IPS-18a (cell line): ENCODE results near the gene RAB11FIP3.
A peak's percentile ranks its signal among the peaks of the same experiment; 100 is the strongest.

Experiments used
- H3K27ac ChIP-seq: one replicate; pipeline ENCODE4 v1.5.1; 2013; ENCODE audit warnings: low read length
- H3K27me3 ChIP-seq: one replicate; pipeline ENCODE4 v1.6.1; 2013; ENCODE audit warnings: mild to moderate bottlenecking, low read length; ENCODE audit not compliant: control insufficient read depth, insufficient read depth
- H3K36me3 ChIP-seq: one replicate; pipeline ENCODE4 v1.6.1; 2013; ENCODE audit warnings: low read depth, low read length; ENCODE audit not compliant: control insufficient read depth
- H3K4me1 ChIP-seq: one replicate; pipeline ENCODE4 v1.6.1; 2013; ENCODE audit warnings: low read depth, low read length; ENCODE audit not compliant: control insufficient read depth
- H3K4me3 ChIP-seq: one replicate; pipeline ENCODE4 v1.5.1; 2013; ENCODE audit warnings: low read length
- H3K9ac ChIP-seq: one replicate; pipeline ENCODE4 v1.6.1; 2013; ENCODE audit warnings: mild to moderate bottlenecking, low read length, moderate library complexity
- H3K9me3 ChIP-seq: one replicate; pipeline ENCODE4 v1.6.1; 2013; ENCODE audit warnings: low read depth, low read length; ENCODE audit not compliant: control insufficient read depth

RAB11FIP3 gene

DNA sequence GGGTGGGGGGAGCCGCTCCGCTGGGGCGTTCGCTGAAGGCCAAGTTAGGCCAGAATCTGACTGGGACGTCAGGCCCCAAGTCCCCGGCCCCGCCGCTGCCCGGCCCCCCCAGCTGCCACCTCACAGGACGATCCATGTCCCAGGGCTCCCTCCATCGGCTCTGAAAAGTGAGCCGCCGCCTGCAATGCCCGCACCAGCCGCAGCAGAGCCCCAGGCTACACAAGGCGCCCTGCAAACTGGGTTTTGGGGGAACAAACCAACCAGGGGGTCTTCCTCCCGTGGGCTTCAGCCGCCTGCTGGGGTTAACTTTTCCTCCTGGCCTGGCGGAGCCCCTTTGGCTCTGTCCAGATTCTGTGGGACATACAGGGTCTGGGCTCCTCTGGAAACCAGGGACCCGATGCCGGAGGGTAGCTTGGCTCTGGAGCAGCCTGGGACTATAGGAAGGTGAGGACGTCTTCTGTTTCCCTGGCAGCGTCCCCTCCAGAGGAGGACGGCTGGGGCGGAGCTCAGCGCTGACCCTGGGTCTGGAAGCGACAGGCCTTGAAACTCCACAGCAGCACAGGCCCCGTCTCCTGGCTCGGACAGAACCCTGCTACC is 27.6 kb upstream of the RAB11FIP3 start:
- Histone ChIP-seq H3K9me3 (no peaks in the 10 kb centered on the region), H3K27ac (no peak overlapping the region), H3K4me3 (peak overlapping the region; percentile 52), H3K9ac (no peak overlapping the region), H3K36me3 (peaks cover 15% of the 10 kb centered on the region), H3K4me1 (peaks cover 11% of the 10 kb centered on the region), H3K27me3 (no peaks in the 10 kb centered on the region)

DNA sequence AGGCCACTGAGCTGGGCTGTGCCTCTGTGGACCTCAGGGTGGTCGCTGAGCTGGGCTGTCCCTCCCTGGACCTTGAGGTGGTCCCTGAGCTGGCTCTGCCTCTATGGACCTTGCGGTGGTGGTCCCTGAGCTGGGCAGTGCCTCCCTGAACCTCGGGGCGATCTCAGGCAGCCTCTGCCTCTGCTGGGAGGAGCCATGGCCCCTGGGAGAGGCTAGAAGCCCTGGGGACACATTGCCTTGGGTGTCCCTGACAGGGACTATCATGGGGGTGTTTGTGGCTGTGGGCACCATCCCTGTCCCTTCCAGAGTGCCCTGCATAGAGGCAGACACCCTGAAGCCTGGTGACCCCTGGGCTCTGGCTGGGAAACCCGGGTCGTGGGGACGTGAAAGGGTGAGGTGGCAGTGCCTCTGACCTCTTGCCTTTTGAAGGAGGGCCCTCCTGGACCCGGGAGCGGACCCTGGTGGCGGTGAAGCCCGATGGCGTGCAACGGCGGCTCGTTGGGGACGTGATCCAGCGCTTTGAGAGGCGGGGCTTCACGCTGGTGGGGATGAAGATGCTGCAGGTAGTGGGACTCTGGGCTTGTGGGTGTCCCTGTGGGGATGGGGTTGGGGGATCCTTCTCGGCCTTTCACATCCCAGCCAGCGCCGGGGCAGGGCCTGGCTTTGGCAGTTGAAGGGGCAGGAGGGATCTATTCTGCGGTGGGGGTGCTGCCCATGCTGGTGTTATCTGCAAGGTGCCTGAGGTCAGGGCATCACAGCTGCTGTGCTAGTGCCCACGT is 26.7 kb upstream of the RAB11FIP3 start:
- no peaks in the 10 kb centered on the region for H3K9me3 ChIP-seq
- H3K27ac ChIP-seq, result no peak overlapping the region
- peaks cover 15% of the 10 kb centered on the region for H3K36me3 ChIP-seq
- peaks cover 11% of the 10 kb centered on the region for H3K4me1 ChIP-seq
- H3K27me3 ChIP-seq, result no peaks in the 10 kb centered on the region
- no peak overlapping the region for H3K9ac ChIP-seq
- no peak overlapping the region for H3K4me3 ChIP-seq

DNA sequence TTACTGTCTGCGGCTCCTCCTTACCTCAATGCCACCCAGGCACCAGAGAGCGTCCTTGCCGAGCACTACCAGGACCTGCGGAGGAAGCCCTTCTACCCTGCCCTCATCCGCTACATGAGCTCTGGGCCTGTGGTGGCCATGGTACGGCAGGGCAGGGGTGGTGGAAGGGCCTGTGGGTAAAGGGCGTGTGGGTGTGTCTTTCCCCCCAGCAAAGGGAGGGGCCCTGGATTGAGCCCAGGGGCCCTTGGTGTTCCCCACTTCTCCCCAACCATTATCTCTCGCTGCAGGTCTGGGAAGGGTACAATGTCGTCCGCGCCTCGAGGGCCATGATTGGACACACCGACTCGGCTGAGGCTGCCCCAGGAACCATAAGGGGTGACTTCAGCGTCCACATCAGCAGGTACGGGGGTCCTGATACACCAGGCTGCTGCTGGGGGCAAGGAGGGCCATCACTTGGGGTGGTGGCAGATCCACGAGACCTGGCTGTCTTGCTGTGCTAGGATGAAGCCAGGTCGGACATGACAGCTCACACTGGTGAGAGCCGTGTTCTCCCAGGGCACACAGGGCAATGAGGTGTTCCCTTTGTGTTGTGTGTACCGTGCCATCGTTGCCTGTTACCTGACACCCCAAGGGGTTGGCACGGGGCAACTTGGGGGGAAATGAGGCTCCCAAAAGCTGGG is 26.0 kb upstream of the RAB11FIP3 start:
- no peaks in the 10 kb centered on the region for H3K27me3 ChIP-seq
- H3K9me3 ChIP-seq, result no peaks in the 10 kb centered on the region
- H3K9ac ChIP-seq, result no peak overlapping the region
- no peak overlapping the region for H3K4me3 ChIP-seq
- H3K27ac ChIP-seq, result no peak overlapping the region
- peaks cover 11% of the 10 kb centered on the region for H3K4me1 ChIP-seq
- peaks cover 15% of the 10 kb centered on the region for H3K36me3 ChIP-seq

DNA sequence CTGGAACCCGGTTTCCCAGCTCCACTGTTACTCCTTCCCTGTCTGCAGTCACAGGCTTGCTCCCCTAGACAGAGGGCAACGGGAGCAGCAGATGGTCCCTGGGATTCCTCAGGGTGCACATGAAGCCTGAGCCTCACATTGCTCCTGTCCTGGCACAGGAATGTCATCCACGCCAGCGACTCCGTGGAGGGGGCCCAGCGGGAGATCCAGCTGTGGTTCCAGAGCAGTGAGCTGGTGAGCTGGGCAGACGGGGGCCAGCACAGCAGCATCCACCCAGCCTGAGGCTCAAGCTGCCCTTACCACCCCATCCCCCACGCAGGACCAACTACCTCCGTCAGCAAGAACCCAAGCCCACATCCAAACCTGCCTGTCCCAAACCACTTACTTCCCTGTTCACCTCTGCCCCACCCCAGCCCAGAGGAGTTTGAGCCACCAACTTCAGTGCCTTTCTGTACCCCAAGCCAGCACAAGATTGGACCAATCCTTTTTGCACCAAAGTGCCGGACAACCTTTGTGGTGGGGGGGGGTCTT is 25.3 kb upstream of the RAB11FIP3 start:
- Histone ChIP-seq H3K9me3 (no peaks in the 10 kb centered on the region), H3K27me3 (no peaks in the 10 kb centered on the region), H3K27ac (no peak overlapping the region), H3K36me3 (peaks cover 15% of the 10 kb centered on the region), H3K9ac (no peak overlapping the region), H3K4me3 (no peak overlapping the region), H3K4me1 (peaks cover 11% of the 10 kb centered on the region)

DNA sequence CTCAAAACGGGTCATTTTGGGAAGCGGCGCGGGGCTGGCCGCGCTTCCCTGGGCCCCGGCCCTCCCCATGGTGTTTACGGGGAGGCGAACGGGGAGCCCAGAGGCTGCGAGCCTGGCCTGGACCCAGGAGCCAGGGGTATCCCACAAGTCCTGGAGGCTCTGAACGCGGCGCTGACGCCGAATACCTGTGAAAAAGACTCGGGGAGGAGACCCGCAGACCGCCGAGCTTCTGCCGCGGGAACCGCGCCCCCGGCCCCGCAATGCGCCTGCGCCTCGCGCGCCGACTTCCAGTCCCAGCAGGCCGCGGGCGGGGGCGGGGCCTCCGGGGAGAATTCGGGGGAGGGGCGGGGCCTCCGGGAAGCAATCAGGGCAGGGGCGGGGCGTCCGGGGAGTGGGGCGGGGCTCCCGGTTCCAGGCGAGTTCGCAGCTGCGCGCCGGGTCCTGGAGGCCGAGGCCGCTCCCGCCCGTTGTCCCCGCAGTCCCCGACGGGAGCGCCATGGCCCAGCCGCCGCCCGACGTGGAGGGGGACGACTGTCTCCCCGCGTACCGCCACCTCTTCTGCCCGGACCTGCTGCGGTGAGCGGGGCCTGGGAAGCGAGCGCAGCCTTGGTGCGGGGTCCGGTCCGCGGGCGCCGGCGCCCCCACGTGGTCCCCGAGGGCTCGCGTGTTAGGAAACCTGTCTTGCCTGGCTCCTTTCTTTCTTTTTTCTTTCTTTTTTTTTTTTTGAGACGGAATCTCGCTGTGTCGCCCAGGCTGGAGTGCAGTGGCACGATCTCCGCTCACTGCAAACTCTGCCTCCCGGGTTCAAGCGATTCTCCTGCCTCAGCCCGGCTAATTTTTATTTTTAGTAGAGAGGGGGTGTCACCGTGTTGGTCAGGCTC is 23.7 kb upstream of the RAB11FIP3 start, which contains the start of gene DECR2:
DECR2 (plus strand) TSS at position 418 of the 881 bp plus-strand sequence; CDS start at position 497, 79 bp downstream.
- Histone ChIP-seq H3K9me3 (no peaks in the 10 kb centered on the region), H3K9ac (peak within 1 kb of the TSS; percentile 63), H3K4me3 (peak within 1 kb of the TSS; percentile 66), H3K4me1 (peaks cover 1% of the 10 kb centered on the region), H3K36me3 (peaks cover 15% of the 10 kb centered on the region), H3K27ac (no peak within 1 kb of the TSS), H3K27me3 (no peaks in the 10 kb centered on the region)

DNA sequence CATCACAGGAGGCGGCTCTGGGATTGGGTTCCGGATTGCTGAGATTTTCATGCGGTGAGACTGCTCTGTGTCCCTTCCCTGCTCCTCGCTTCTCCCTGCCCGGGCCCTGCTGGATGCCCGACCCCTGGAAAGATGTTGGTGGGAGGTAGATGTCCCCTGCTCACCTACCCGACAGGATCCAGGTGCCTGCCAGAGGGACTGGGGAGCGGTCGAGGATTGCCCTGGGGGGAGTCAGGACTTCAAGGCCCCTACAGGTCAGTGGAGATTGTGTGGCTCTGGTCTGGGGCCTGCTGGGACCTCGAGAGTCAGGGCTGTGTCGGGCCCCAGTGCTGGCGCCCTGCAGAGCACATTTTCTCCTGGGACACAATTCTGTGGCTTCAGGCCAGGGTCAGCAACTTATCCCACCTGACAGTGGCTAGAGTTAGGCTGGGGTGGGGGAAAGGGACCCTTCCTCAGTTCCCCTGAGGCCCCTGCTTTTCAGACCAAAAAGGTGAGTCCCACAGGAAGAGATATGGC is 20.4 kb upstream of the RAB11FIP3 start:
- Histone ChIP-seq H3K9me3 (no peaks in the 10 kb centered on the region), H3K36me3 (peaks cover 6% of the 10 kb centered on the region), H3K27me3 (no peaks in the 10 kb centered on the region), H3K9ac (no peak overlapping the region), H3K4me3 (no peak overlapping the region), H3K4me1 (no peaks in the 10 kb centered on the region), H3K27ac (no peak overlapping the region)

DNA sequence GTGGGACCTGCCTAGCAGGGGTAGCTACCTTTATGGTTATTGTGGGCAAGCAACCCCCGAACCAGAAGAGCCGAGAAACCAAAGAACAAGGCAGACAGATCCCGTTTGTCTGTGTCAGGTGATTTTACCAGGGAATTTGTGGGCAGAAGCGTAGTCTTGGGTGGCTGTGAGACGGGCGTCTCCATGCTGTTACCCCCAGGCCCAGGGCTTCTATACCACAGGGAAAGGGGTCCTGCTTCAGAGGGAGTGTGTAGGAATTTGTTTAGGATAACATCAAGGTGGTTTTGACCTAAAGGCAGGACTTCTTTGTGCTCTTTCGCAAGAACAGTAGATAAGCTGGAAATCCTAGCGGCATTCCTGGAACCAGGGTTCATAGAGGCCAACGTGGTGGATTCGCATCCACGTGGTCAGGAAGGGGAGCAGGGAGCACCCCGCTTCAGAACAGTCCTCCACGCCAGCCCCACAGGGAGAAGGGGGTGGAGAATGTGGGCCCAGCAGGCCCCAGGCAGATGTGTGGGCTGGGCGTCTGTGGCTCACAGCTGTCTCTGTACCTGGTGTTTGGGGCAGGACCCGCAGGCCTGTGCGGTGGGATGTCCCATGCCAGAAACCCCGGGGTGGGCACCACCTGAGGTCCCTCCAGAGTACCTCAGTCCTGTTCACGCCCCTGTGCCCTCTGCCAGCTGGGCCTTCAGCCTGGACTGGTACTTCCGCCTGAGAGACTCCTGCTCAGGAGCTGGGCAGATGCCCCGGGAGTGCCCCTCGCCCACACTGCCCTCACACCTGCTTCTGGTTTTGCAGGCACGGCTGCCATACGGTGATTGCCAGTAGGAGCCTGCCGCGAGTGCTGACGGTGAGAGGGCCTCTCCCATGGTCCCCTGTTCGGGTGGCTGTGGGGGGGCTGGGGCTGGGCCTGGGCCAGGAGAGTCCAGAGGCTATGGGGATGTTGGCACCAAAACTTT is 19.6 kb upstream of the RAB11FIP3 start:
- Histone ChIP-seq H3K27ac (no peak overlapping the region), H3K27me3 (no peaks in the 10 kb centered on the region), H3K4me3 (no peak overlapping the region)

DNA sequence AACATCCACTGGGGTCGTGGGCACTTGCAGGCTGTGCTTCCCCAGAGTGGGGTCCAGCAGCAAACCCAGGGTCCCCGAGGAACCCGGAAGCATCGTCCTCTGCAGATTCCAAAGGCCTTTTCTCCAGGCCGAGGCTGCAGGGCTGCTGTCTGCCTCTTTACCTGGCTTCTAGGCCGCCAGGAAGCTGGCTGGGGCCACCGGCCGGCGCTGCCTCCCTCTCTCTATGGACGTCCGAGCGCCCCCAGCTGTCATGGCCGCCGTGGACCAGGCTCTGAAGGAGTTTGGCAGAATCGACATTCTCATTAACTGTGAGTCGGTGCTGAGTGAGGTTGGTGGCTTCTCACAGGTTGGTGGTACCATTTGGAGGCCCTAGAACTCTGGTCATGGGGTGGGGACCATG is 18.2 kb upstream of the RAB11FIP3 start:
- Histone ChIP-seq H3K27me3 (no peaks in the 10 kb centered on the region), H3K27ac (no peak overlapping the region), H3K36me3 (peaks cover 3% of the 10 kb centered on the region), H3K4me3 (no peak overlapping the region), H3K4me1 (no peaks in the 10 kb centered on the region), H3K9me3 (no peaks in the 10 kb centered on the region), H3K9ac (no peak overlapping the region)

More for the DNA sequence above, 19.6 kb upstream of the RAB11FIP3 start:
- H3K4me1 ChIP-seq, result no peaks in the 10 kb centered on the region
- no peaks in the 10 kb centered on the region for H3K36me3 ChIP-seq
- no peaks in the 10 kb centered on the region for H3K9me3 ChIP-seq
- no peak overlapping the region for H3K9ac ChIP-seq

DNA sequence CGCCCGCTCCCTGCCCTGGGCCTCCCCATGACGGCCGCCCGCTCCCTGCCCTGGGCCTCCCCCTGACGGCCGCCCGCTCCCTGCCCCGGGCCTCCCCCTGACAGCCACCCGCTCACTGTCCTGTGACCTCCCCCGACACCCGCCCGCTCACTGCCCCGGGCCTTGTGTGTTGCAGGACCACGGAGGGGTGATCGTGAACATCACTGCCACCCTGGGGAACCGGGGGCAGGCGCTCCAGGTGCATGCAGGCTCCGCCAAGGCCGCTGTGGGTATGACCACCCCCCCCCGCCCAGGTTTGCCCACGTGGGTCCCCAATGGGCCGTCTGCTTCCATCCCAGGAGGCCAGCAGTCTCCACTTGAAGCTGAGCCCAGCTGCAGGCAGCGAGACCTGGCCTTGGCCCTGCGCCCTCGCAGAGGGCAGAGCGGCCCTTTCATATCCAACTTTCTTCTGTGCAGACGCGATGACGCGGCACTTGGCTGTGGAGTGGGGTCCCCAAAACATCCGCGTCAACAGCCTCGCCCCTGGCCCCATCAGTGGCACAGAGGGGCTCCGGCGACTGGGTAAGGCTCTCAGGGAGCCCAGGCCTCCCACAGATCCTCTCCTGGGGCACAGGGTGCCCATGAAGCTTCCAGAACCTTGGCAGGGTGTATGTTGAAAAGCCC is 14.8 kb upstream of the RAB11FIP3 start:
- Histone ChIP-seq H3K4me3 (no peak overlapping the region), H3K27ac (no peak overlapping the region), H3K36me3 (peaks cover 3% of the 10 kb centered on the region), H3K9me3 (no peaks in the 10 kb centered on the region), H3K9ac (no peak overlapping the region), H3K27me3 (no peaks in the 10 kb centered on the region), H3K4me1 (no peaks in the 10 kb centered on the region)
